Stimulated activated CD4-positive, alpha-beta T cell treated with anti-CD3 and anti-CD28 coated beads, Interleukin-1b, Interleukin-23, amount 100 ng/mL, for 48 hours (primary cell): ENCODE data around the gene EMILIN1.
"Not testable (repeated sequence)": the region's sequence is repeated elsewhere in the genome, so short reads cannot be mapped to it uniquely, and the experiment has no call there.

Experiments used
- DNase-seq: peaks from one replicate; pipeline ENCODE4 v3.0.0-alpha.2; 2020

The EMILIN1 gene

DNA sequence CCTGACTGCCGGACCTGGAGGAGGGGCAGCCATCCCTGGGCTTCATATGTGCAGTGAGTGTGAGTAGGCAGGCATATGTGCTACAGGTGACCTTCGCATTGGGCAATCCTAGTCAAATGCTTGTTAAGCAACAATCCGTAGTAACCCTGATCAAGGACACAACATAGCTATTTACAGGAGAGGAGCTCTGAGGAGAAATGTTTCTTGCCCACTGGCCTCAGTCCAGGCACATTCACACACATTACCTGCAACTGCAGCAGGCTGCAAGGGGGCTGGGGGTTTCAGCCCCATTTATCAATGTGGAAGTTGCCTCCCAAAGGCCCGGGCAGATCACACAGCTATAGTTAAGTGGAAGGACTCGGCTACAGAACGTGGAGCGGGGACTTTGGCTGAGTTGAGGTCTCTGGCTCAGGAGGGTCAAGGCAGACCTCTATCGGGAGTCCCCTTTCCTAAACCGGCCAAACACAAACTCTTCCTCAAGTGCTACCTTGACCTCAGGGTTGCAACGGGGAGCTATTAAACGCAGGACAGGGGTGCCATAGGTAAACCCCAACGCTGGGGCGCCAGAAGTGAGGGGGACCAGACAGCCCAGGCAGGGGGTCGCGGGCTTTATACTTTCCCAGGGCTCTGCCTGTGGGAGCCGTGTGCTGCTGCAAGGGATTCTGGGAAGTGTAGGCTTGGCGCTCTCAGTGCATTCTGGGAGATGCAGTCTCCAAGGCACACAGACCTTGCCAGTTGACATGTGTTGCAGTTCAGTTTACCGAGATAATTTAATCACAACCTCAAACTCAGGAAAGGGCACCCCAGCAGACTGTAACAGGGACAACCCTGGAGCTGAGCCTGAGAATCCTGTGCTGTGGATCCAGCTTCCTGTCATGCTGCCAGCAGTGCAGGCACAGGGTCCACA is 17.6 kb downstream of the EMILIN1 start:
- peak; percentile 36 for DNase-seq

DNA sequence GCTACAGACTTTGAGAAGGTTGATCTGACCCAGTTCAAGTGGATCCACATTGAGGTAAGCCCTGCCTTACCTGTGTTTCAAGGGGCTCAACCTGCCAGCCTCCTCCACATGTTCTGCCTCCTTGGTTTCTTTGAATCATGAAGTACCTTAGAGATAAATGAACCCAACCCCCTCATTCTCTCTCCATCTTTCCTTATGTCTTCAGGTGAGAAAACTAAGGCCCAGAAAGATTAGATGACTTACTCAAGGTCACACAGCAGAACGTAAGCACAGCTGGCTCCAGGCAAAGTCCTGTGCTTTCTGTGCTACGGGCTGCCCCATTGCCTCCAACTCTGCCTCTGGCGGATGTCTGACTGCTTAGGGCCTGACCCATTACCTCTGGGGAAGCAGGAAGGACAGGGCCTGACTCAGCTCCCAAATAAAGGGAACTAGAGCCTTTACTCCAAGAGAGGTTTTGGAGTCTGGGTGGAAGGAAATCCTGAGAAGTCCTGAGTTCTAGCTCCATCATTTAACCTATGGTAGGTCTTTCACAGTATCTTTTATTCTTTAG is 18.4 kb downstream of the EMILIN1 start:
- no peak for DNase-seq

DNA sequence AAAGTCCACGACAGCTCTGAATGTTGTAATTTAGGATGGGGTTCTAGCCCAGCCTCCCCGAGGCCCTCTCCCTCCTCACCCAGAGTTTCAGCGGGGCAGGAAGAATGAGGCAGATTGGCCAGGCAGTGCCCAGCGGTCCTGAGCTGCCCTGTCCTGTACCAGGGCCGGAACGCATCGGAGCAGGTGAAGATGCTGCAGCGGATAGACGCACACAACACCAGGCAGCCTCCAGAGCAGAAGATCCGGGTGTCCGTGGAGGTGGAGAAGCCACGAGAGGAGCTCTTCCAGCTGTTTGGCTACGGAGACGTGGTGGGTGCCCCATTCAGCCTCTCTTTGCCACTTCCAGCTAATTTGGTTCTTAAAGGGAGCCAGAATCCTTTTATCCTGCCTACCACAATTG is 18.9 kb downstream of the EMILIN1 start:
- DNase-seq = no peak

DNA sequence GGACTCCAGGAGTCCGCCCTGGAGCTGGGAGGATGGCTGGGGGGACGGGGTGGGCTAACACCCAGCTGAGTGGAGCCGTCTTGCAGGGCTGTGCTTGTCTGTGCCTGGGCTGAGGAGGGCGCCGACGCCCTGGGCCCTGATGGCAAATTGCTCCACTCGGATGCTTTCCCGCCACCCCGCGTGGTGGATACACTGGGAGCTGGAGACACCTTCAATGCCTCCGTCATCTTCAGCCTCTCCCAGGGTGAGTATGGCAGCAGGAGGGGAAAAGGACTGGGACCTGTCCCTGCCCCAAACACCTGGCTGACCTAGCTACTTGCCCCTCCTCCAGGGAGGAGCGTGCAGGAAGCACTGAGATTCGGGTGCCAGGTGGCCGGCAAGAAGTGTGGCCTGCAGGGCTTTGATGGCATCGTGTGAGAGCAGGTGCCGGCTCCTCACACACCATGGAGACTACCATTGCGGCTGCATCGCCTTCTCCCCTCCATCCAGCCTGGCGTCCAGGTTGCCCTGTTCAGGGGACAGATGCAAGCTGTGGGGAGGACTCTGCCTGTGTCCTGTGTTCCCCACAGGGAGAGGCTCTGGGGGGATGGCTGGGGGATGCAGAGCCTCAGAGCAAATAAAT is 21.0 kb downstream of the EMILIN1 start:
- DNase-seq = no peak

DNA sequence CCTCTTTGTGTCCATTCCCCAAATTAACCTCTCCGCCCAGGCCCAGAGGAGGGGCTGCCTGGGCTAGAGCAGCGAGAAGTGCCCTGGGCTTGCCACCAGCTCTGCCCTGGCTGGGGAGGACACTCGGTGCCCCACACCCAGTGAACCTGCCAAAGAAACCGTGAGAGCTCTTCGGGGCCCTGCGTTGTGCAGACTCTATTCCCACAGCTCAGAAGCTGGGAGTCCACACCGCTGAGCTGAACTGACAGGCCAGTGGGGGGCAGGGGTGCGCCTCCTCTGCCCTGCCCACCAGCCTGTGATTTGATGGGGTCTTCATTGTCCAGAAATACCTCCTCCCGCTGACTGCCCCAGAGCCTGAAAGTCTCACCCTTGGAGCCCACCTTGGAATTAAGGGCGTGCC is 21.6 kb downstream of the EMILIN1 start:
- DNase-seq = no peak

DNA sequence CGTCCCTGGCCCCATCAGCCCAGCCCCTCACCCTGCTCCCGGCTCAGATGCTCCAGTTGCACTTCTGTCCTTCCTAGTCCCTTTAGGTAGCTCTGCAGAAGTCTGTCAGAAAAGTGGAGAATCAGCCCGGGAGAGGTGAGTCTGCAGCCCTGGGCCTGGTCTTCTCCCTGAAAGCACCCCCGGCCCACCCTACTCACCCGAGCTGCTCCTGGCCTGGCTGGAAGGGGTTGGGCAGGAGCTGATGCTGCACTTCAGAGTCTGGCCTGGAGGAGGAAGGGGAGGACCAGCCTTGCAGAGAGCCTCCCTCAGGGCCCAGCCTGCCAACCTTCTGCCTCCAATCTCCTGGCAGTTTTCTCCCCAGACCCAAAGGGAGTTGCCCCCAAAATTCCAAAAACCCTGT is 23.9 kb downstream of the EMILIN1 start:
- DNase-seq = no peak

DNA sequence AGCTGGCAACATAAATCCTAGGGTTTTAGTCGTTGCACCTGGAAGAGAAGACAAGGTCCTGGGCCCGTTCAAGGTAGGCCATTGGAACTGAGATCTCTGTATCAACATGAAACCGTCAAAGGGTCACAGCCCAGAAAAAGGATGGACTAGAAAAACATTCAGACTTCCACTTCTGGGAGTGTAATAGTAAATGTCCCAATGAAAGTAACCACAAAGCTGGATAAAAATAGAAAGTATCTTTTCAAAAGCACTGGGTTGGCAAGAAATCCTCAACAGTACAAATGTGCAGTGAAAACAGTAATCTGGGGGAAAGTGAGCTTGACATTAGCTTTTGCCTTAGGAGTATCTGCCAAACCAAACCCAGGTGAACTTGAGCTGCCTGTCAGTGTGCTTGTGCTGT is 27.6 kb downstream of the EMILIN1 start:
- no peak for DNase-seq

DNA sequence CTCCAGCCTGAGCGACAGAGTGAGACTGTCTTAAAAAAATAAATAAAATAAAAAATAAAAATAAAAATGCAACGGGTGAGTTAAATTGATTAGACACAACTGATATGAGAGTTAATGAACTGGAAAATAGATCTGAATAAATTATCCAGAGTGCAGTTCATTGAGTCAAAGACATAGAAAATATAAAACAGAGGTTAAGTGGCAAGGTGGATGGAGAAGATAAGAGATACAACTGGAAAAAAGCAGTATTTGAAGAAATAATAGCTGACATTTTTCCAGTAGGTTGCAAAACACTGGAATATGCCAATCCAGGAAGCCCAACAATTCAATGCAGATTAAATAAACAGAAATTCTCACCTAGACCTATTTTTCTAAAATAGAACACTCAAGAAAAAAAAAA is 29.8 kb downstream of the EMILIN1 start:
- no peak for DNase-seq

DNA sequence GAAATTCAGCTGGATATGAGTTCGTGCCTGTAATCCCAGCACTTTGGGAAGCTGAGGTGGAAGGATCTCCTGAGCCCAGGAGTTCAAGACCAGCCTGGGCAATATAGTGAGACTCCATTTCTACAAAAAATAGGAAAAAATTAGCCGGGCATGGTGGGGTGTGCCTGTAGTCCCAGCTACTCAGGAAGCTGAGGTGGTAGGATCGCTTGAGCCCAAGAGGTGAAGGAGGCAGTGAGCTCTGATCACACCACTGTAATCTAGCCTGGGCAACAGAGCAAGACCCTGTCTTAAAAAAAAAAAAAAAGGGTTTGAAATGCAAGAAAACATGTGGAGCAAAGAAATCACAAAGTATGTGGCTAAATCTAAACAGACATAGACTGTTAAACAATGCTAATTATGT is 30.7 kb downstream of the EMILIN1 start:
- DNase-seq = no peak

DNA sequence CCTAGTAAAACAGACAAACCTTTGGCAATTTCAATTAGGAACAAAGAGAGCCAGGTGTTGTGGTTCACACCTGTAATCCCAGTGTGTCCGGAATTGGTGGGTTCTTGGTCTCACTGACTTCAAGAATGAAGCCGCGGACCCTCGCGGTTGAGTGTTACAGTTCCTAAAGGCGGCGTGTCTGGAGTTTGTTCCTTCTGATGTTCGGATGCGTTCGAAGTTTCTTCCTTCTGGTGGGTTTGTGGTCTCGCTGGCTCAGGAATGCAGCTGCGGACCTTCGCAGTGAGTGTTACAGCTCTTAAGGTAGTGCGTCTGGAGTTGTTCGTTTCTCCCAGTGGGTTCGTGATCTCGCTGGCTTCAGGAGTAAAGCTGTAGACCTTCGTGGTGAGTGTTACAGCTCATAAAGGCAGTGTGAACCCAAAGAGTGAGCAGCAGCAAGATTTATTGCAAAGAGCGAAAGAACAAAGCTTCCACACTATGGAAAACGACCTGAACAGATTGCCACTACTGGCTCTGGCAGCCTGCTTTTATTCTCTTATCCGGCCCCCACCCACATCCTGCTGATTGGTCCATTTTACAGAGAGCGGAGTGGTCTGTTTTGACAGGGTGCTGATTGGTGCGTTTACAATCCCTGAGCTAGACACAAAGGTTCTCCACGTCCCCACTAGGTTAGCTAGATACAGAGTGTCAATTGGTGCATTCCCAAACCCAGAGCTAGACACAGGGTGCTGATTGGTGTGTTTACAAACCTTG is 32.4 kb downstream of the EMILIN1 start:
- not testable (repeated sequence) for DNase-seq

DNA sequence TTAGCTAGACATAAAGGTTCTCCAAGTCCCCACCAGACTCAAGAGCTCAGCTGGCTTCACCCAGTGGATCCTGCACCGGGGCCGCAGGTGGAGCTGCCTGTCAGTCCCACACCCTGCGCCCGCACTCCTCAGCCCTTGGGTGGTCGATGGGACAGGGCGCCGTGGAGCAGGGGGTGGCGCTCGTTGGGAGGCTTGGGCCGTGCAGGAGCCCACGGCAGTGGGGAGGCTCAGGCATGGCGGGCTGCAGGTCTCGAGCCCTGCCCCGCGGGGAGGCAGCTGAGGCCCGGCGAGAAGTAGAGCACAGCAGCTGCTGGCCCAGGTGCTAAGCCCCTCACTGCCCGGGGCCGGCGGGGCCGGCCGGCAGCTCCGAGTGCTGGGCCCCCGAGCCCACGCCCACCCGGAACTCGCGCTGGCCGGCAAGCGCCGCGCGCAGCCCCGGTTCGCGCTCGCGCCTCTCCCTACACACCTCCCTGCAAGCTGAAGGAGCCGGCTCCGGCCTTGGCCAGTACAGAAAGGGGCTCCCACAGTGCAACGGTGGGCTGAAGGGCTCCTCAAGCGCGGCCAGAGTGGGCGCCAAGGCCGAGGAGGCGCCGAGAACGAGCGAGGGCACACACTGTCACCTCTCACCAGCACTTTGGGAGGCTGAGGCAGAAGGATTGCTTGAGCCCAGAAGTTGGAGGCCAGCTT is 33.1 kb downstream of the EMILIN1 start:
- not testable (repeated sequence) for DNase-seq

DNA sequence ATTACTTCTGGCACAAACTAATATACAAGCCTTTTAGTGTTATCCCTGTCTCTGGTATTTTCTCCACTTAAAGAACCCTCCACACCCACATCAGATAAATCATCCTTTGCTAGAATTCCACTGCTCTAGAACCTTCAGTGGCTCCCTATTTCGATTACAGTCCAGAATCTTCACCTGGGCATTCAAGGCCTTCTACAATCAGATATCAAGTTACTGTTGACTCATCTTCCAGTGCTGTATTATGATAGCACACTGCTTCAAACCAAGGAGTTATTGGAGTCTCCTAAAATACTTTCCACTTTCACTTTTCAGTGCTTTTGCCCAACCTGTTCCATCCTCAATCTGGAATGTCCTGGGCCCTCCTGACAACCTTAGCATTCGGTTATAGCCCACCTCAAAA is 37.1 kb downstream of the EMILIN1 start:
- no peak for DNase-seq

DNA sequence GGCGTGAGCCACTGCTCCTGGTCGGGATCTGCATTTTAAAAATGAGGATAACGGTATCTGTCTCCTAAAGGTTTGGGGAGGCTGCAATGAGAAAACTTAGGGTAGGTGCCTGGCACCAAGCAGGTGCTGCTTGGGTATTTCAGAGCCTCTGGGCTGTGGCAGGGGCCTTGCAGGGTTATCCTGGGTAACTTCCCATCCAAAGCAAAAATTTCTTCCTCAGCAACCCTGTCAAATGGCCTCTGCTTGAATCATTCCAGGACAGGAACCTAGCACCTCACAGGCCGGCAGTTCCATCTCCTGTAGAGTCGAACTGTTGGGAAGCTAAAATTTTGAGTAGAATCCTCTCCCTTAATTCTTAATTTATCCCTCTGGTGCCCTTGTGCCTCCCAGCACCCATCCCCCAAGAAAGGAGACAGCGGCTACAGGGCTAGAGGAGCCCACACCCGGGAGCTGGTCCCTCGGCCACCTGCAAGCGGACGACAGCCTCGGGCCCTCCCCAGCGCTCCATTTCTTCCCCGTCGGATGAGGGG is 39.6 kb downstream of the EMILIN1 start:
- DNase-seq = no peak

DNA sequence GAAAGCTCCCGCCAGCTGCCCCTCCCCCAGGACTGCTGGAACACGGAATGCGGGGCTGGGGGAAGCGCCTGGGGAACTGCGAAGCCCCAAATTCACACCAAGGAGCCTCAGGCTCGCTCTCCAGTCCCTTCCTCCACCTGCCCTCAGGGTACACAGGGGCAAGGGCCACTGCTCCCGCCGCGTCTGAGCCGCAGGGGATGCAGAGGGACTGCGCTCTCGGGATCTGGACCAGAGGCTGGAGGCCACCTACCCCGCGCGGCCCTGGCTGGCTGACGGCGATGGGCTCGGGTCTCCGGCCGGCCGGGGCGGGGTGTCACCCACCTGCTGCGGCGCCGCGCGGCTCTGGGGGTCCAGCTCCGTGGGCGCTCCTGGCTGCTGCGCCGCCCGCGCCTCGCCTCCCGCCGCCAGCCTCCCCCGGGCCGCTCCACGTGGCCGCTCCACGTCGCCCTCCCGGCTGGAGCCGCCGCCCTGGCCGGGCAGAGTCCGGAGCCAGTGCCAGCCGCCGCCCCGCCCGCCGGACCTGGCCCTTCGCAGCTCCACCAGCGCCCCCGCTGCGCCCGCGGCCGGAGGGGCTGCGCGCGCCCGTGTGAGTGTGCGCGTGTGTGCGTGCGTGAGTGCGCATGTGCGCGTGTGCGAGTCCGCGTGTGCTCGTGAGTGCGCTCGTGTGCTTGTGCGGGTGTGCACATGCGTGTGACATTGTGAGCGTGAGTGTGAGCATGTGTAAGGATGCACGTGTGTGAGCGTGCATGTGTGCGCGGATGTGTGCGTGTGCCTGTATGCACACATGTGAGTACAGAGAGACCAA is 40.3 kb downstream of the EMILIN1 start, which contains the start of gene CGREF1:
Gene CGREF1, minus strand, starts transcription at position 604 of the 805 bp plus-strand sequence. CDS start 14,762 bp downstream, outside the sequence.
- DNase-seq = peak; percentile 17

DNA sequence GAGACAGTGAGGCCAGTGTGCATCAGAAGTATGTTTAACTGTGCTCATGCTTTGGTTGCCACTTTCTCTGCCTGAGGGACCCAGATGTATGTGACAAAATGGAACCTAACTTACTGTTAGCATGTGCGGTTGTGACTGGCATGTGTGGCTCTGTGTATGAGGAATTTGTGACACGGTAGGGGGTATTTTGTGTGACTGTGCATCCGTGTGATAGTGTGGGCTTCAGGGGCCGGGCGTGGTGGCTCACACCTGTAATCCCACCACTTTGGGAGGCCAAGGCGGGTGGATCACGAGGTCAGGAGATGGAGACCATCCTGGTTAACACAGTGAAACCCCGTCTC is 40.9 kb downstream of the EMILIN1 start:
- not testable (repeated sequence) for DNase-seq

DNA sequence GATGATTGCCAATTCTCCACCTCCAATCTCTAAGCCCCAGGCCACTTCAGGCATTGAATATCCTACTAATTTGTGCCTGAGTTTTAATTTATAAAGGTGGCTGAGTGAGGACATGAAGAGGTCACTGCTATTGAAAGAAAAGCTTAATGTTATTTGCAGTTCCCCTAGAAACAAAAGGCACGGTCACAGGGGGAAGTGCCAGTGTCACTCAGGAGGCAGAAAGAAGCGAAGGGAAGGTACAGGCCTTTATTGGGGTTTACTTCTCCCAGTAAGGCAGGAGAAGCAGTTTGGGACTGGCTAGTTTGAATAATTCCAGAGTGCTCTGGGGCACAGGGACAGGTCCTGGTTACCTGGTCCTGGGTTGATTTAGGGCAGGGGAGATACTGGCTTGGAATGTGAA is 43.5 kb downstream of the EMILIN1 start:
- no peak for DNase-seq

DNA sequence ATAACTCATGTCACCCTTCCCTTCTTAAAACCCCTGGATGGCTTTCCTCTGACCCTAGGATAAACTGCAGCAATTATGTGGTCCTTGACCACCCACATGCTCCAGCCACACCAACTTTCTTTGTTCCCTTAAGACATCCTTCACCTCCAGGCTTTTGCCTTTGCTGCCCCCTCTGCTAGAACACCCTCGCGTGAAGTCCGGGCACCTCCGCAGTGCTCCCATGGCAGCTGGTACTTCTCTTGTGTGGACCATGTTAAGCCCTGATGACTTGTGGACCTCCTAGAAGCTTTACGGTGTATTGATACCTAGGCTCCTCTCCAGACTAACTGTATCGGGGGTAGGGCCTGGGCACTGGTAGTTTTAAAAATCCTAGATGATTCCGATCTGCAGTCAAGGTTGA is 44.4 kb downstream of the EMILIN1 start:
- no peak for DNase-seq

DNA sequence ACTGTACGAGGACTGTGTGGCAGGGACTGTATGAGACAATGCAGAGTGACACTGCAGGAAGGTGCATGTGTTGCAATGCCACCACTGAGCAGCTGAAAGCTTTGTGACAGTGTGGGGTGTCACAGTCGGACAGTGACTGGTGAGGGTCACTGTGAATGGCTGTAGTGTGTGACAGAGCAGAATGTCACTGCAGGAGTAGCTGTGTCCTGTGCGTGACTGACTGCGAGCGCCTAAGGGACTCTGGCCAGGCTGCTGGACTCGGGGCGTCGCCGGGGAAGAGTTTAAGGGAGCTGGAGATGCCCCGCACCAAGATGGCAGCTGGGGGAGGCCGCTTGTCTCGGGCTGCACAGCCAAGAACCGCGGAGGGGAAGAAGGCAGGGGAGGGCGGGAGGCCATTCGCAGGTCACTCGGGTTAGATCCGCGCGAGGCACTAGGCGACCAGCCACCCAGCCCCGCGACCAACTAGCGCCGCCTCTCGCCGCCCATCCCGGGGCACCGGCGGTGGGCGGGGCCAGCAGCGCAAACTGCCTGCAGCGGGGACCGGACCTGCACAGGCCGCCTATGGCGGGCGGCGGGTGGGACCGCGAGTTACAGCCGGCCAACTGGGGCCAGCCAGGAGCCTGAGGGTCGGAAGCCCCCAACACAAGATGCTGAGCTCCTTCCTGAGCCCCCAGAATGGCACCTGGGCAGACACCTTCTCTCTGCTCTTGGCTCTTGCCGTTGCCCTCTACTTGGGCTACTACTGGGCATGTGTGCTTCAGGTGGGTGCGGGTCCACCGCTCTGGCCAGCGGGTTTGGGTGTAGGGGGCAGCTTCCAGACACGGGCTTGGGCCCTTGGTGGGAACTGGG is 45.1 kb downstream of the EMILIN1 start, which contains the start of gene ABHD1:
Gene ABHD1, plus strand, starts transcription at position 514 of the 849 bp plus-strand sequence. Its CDS starts 134 bp downstream, at position 648.
- peak; percentile 36 for DNase-seq

DNA sequence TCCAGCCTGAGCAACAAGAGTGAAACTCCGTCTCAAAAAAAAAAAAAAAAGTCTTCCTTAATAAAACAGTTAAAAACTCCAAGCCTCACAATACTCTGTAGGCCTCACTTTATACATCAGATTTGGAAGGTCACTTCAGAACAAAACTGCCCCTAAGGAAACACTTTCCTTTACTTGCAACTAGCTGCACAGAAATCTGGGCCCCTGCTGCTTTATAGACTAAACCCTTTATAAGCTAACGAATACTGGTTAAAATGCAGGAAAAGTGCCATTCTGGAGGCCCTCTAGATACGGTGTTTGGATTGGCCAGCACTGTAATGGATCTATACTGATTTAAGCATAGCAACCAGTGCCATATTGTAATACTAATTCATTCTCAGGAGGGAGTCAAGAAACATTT is 46.7 kb downstream of the EMILIN1 start:
- DNase-seq = no peak

DNA sequence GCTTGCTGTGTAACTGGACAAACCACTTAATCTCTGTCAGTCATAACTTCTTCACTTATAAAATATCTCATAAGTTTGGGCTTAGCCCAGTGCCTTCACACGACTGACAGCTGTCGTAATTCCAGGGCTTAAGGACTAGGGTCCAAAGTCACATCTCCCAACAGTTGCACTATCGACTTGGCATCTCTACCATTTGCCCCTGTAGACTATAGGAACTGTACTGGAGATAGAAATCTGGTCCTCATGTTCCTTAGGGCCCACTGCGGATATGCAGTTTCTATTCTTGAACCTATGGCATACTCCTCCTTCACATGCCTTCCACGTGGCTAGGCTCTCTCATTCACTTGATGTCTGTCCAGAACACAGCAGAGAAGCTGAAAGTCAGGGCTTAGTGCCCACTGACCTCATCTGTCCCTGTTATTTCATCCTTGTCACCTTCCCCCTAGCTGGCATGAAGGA is 47.9 kb downstream of the EMILIN1 start:
- DNase-seq = no peak
